Activated CD4-positive, CD25-positive, alpha-beta regulatory T cell (primary cell): ENCODE measurements around the gene KIF12.
"Not testable (repeated sequence)": the region's sequence is repeated elsewhere in the genome, so short reads cannot be mapped to it uniquely, and the experiment has no call there.

Source experiments
- DNase-seq, 4 experiments: peaks; one replicate each; lab custom pipeline; 2025; lab: John Stamatoyannopoulos, UW

KIF12 gene

GRCh38 chr9:114098936-114099668 lies at the start of gene KIF12:
Gene KIF12 (minus strand): TSS chr9:114099292. CDS start chr9:114099276, 16 bp downstream.
- no peak for DNase-seq

GRCh38 chr9:114146735-114147134 lies 47.6 kb upstream of the KIF12 start:
- DNase-seq, result no peak

- no peak for DNase-seq
These were observed 44.1 kb upstream of the KIF12 start for GRCh38 chr9:114143234-114143633.

GRCh38 chr9:114141553-114142402 lies 42.7 kb upstream of the KIF12 start:
- DNase-seq, result no peak

GRCh38 chr9:114140850-114141249 lies 41.8 kb upstream of the KIF12 start:
- no peak for DNase-seq

GRCh38 chr9:114140401-114140800 lies 41.3 kb upstream of the KIF12 start:
- no peak for DNase-seq

- no peak for DNase-seq
These were observed 40.0 kb upstream of the KIF12 start for GRCh38 chr9:114139071-114139470.

- DNase-seq, result no peak
These were observed 39.5 kb upstream of the KIF12 start for GRCh38 chr9:114138552-114138971.

- no peak for DNase-seq
These were observed 38.7 kb upstream of the KIF12 start for GRCh38 chr9:114137831-114138230.

- DNase-seq, result no peak
These were observed 35.8 kb upstream of the KIF12 start for GRCh38 chr9:114134827-114135396.

GRCh38 chr9:114132550-114132918 lies 33.4 kb upstream of the KIF12 start:
- no peak for DNase-seq

- DNase-seq, result no peak
These were observed 32.9 kb upstream of the KIF12 start for GRCh38 chr9:114131808-114132549.

GRCh38 chr9:114130624-114131277 lies 31.7 kb upstream of the KIF12 start:
- no peak for DNase-seq

GRCh38 chr9:114130141-114130540 lies 31.0 kb upstream of the KIF12 start:
- DNase-seq, result no peak

- not testable (repeated sequence) for DNase-seq
These were observed 29.7 kb upstream of the KIF12 start for GRCh38 chr9:114128759-114129158.

GRCh38 chr9:114126247-114127060 lies 27.4 kb upstream of the KIF12 start:
- no peak for DNase-seq

GRCh38 chr9:114125476-114126013 lies 26.5 kb upstream of the KIF12 start:
- DNase-seq, result no peak

GRCh38 chr9:114124666-114125475 lies 25.8 kb upstream of the KIF12 start:
- DNase-seq, result no peak

GRCh38 chr9:114124138-114124537 lies 25.0 kb upstream of the KIF12 start:
- no peak for DNase-seq
